HG03045 (cell line): ENCODE results near the gene MYBPH.

ENCODE experiments used
- ATAC-seq: cut with Tn5 transposase; IDR thresholded peaks from one replicate; pipeline ENCODE4 v1.9.1; 2021; ENCODE audit warnings: mild to moderate bottlenecking, moderate library complexity; ENCODE audit not compliant: unreplicated experiment

The MYBPH gene

GRCh38 chr1:203131548-203132200 is 44.0 kb downstream of the MYBPH start:
- no peak for ATAC-seq

- no peak for ATAC-seq
Observed at GRCh38 chr1:203130358-203130985, 45.2 kb downstream of the MYBPH start.

GRCh38 chr1:203129501-203130231 is 46.0 kb downstream of the MYBPH start:
- ATAC-seq = no peak

DNA sequence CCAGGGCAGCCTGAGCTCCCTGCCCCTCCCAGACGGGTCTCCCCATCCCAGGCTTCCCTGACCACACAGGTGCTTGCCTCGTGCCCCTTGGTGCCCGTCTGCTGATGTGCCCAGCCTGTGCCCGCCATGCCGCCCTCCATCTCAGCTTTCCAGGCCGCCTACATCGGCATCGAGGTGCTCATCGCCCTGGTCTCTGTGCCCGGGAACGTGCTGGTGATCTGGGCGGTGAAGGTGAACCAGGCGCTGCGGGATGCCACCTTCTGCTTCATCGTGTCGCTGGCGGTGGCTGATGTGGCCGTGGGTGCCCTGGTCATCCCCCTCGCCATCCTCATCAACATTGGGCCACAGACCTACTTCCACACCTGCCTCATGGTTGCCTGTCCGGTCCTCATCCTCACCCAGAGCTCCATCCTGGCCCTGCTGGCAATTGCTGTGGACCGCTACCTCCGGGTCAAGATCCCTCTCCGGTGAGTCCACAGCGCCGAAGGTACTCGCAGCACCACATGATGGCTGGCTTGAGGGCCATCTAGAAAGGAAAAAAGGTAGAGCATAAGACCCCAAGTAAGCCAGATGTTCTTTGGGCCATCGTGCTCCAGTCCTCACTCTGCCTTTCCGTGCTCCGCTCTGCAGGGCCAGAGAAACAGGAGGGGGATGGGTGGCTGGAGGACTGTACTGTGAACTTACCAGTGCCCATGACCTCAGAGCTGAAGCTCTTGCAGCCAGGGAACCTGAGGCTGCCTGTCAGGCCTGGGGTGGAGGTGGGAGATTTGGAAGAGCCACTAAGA is 46.7 kb downstream of the MYBPH start:
- ATAC-seq = no peak

- no peak for ATAC-seq
Observed at GRCh38 chr1:203128431-203128715, 47.3 kb downstream of the MYBPH start.

DNA sequence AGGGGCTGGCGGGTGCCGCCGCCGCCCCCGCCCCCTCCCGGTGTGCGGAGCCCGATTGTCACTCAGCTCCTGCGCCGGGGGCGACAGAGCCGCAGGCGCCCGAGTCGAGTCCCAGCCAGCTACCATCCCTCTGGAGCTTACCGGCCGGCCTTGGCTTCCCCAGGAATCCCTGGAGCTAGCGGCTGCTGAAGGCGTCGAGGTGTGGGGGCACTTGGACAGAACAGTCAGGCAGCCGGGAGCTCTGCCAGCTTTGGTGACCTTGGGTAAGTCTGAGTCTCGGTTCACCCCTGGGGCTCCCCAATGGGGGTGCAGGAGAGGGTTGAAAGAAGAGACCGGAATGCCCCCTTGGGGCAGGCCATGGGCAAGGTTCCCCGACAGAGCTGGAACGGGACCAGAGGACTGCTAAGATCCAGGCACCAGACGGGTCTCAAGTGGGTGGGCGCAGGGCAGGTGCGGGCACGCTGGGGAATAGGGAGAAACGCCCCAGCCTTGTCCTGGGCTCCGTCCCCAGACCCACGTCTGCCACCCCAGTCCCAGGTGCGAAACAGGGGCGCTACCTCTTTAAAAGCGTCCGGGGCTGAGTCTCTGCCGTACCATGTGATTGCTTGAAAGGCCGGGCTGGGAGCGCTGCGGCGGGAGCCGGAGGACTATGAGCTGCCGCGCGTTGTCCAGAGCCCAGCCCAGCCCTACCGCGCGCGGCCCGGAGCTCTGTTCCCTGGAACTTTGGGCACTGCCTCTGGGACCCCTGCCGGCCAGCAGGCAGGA is 47.8 kb downstream of the MYBPH start, which contains the start of gene ADORA1:
TSS of gene ADORA1 (plus strand) at position 61 of the 765 bp plus-strand sequence. CDS start 1,116 bp downstream, outside the sequence.
- no peak for ATAC-seq

DNA sequence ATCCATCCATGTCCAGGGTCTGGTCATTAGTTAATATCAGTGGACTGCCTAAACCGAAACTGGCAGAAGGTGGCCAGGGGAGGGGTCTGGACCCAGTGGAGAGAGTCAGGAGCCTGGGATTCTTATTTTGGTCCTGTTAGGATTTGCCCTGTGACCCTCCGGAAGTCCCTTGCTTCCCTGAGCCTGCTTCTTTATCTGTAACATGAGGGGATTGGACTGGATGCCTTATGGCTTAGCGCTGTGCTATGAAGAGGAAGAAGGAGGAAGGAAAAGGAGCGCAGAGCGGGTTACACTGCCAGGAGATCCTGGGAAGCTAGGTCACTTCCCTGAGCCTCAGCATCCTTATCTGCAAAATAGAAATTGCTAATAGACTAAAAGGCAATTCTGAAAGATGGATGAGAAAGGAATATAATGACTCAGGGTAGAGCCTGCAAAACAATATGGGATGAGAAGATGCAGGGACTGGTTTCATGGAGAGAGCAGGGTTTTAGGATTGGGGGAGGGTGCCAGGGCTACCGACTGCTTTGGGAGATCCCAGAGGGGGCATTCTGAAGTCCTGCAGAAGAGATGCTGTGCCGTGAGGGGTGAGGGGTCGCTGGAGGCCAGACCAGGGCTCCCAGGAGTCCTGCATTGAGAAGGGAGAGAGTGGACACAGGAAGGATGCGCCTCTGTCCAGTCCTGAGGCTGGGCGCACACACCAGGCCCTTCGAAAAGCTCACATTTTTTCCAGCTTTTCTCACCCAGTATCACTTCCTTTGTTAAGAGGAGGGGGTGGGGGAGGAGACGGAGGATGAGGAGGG is 48.6 kb downstream of the MYBPH start:
- ATAC-seq = no peak

DNA sequence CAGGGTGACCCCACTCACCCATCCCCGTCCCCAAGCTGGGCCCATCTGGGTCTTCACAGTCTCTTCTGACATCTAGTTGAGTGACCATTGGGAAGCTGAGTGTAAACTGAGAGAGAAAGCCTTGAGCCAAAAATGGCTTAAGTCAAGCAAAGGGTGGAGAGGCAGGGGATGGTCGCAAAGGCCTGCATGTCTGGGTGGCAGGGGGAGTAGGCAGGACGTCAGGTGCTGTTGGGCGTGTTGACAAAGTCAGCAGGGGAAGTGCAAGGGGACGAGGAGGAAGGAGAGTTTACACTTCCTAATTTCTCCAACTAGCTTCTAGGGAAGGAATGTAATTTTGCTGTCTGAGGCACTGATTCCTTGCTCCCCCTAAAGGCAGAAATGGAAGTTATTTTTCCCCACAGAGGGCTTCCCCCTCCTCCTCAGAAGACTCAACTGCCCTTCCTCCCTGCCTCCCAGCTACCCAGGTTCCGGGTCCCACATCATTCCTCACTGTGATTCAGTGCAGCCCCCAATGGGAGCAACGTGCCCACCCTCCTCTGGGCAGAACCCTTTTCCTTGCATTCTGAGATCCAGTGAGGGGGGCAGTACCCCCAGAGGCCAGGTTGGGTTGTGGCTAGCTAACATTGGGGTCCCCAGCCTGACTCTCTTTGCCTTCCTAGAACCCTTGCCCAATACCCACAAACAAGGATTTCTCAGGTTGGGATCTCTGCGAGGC is 49.3 kb downstream of the MYBPH start:
- no peak for ATAC-seq

- no peak for ATAC-seq
Observed at GRCh38 chr1:203124546-203125317, 50.9 kb downstream of the MYBPH start.

DNA sequence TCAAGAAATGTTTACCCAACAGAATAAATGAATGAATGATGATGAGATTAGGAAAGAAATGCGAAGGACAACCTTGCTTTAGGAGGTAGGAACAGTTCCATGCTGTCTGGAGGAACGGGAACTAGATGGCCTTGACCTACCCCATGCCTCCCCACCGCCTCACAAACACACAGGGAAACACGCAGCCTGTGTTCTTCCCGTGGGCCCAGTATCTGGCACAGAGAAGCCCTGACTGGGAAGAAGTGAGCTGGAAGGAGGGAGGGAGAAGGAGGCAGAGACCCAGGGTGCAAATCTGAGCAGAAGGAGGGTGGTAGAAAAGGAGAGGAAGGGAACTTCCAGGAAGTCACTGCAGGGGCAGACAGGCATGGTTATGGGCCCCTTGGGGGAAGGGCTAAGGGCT is 51.6 kb downstream of the MYBPH start:
- no peak for ATAC-seq

- no peak for ATAC-seq
Observed at GRCh38 chr1:203122159-203122558, 53.5 kb downstream of the MYBPH start.

- ATAC-seq = no peak
Observed at GRCh38 chr1:203121186-203122015, 54.2 kb downstream of the MYBPH start.

DNA sequence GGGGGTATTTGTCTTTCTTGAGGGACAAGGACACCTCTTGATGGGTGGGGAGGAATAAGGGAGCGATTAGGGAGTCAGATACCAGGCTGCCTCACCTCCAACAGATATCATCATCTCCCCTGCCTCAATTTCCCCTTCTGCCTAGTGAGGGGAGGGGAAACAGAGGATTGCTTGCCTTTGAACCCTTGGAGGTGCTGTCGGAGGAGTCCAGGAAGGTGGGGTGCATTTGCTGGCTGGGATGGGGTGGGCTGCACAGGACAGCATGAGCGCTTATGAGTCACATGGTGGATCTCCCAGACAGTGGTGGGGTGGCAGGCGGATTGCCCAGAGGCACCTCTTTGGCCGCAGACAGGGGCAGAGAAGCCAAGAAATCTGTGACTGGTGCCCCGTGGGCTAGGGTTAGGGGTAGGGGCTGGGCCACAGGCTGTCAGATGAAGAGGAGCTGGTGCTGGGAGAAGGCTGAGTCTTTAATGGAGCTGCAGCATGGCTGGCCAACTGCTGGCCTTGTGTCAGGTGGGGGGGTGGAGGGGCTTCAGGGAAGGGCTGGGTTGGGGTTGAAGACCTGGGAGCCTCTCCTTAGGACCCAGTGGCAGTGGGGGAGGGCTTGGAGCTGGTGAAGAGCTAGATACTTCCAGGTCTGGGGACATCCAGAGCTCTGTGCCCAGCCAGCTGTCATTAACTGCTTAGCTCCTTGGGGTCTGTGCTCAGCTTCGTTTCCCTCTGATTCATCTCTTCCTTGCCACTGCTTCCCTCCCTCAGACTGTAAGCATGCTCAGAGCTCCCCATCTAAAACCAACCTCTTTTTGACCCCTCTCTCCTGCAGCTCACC is 55.1 kb downstream of the MYBPH start:
- ATAC-seq = no peak
